HepG2 (cell line): ENCODE measurements around the gene BCL2L2. TPM values are rescaled to one million over a fixed set of nuclear protein-coding genes. Genes with fewer than 3 reads are reported as not detected.

Experiments
- CC2D1A ChIP-seq: sonication (generic); formaldehyde crosslinking; IDR thresholded peaks from 2 replicates; pipeline ENCODE4 v1.8.1; 2023; ENCODE audit warnings: mild to moderate bottlenecking, missing genetic modification reagents
- GATA4 ChIP-seq: sonication (generic); IDR thresholded peaks from 2 replicates; pipeline ENCODE4 v1.6.1; 2016; ENCODE audit warnings: antibody characterized with exemption, low read depth, borderline replicate concordance
- PATZ1 ChIP-seq: sonication (generic); formaldehyde crosslinking; IDR thresholded peaks from 2 replicates; pipeline ENCODE4 v1.4.0; 2020; ENCODE audit warnings: missing genetic modification reagents
- PHF8 ChIP-seq: sonication (generic); formaldehyde crosslinking; IDR thresholded peaks from 2 replicates; pipeline ENCODE4 v1.5.0; 2020; ENCODE audit warnings: missing genetic modification reagents
- PRPF4 ChIP-seq: fragments of 200-400 bp; formaldehyde crosslinking; IDR thresholded peaks from 2 replicates; pipeline ENCODE4 v1.6.1; 2016; ENCODE audit warnings: low read length, low read depth; ENCODE audit not compliant: poor library complexity, severe bottlenecking
- RBM39 ChIP-seq: fragments of 200-400 bp; formaldehyde crosslinking; IDR thresholded peaks from one replicate; pipeline ENCODE4 v1.6.1; 2018; ENCODE audit warnings: antibody characterized with exemption, mild to moderate bottlenecking, low read depth, low read length; ENCODE audit not compliant: poor library complexity, severe bottlenecking
- SRF ChIP-seq: IDR thresholded peaks from 2 replicates; pipeline ENCODE4 v1.6.1; 2011; ENCODE audit warnings: mild to moderate bottlenecking, low read depth, low read length, moderate library complexity
- TP53 ChIP-seq: sonication (generic); formaldehyde crosslinking; conservative IDR thresholded peaks from 2 replicates; pipeline ENCODE4 v1.4.0; 2020; ENCODE audit warnings: missing genetic modification reagents
- ZBED4 ChIP-seq: sonication (generic); formaldehyde crosslinking; IDR thresholded peaks from 2 replicates; pipeline ENCODE4 v1.4.0; 2020; ENCODE audit warnings: missing genetic modification reagents, borderline replicate concordance
- ZNF430 ChIP-seq: sonication (generic); formaldehyde crosslinking; IDR thresholded peaks from 2 replicates; pipeline ENCODE4 v1.9.0; 2021; ENCODE audit warnings: mild to moderate bottlenecking, missing genetic modification reagents
- polyA plus RNA-seq, 8 experiments: library from polyadenylated mRNA; depleted of rRNA in 3 of 8; stranded (reverse) in 7 of 8; unstranded in 1 of 8; fragments of >200 nt; fragmentation: Illumina TruSeq in 4 of 8; extraction: Trizol in 4 of 8; gene quantifications; 2 replicates each; pipeline versions ENCODE4 v1.2.1 to v1.2.3, GENCODE V29; 2011 to 2016; ENCODE audit warnings: low read depth in 4 of 8, missing spikeins in 1 of 8, mixed read lengths in 1 of 8; ENCODE audit not compliant: insufficient read depth in 1 of 8
- total RNA-seq, 5 experiments: library from RNA; depleted of rRNA; stranded (reverse); fragments of >200 nt; fragmentation: Illumina TruSeq; extraction: Trizol; gene quantifications; 2 replicates each; pipeline ENCODE4 v1.2.3, GENCODE V29; 2016; ENCODE audit warnings: low read depth in 1 of 5
- TF ChIP-seq, protein P1 (sequence below): sonication (generic); formaldehyde crosslinking; IDR thresholded peaks from 2 replicates; pipeline ENCODE4 v1.8.0; 2022; ENCODE audit warnings: mild to moderate bottlenecking, missing genetic modification reagents, borderline replicate concordance
- TF ChIP-seq, protein P2 (sequence below): IDR thresholded peaks from 2 replicates; pipeline ENCODE4 v1.6.1; 2016; ENCODE audit warnings: missing biosample characterization, missing genetic modification reagents, low read depth
- TF ChIP-seq, protein P3 (sequence below): IDR thresholded peaks from 2 replicates; pipeline ENCODE4 v1.6.1; 2016; ENCODE audit warnings: missing compliant biosample characterization, missing genetic modification reagents, borderline replicate concordance

The BCL2L2 gene
- total and polyA plus RNA-seq, 2 of the 13 experiments (the other 11 are each of a cell fraction or from before 2014, with no cell fraction given) = 28.1 to 49.8 TPM

DNA sequence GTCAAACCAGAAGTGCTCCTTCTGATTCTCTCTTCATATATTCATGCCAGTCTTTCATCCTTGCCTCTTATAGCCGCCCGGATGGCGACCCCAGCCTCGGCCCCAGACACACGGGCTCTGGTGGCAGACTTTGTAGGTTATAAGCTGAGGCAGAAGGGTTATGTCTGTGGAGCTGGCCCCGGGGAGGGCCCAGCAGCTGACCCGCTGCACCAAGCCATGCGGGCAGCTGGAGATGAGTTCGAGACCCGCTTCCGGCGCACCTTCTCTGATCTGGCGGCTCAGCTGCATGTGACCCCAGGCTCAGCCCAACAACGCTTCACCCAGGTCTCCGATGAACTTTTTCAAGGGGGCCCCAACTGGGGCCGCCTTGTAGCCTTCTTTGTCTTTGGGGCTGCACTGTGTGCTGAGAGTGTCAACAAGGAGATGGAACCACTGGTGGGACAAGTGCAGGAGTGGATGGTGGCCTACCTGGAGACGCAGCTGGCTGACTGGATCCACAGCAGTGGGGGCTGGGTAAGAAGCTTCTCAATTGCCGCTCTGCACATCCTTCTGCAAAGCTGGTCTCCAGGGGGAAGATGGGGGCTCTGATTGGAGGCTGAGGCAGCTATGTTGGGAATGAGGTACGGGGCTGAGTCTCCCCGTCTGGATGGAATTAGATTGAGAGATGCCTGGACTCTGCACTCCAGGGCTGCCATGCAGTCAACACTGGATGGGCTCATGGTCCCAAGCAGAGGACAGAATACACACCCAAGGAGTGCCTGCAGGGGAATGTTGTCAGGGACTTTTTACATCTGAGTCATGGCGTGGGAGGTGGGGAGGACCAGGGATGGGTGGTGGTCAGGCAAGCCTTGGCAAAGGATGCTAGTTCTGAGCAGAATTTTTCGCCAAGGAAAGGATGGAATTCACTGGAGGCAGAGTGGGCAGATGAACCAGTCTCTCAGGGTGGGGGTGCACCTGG is 1.3 kb downstream of the BCL2L2 start (continued):
- TF ChIP-seq SRF = no peak
- 0 out of 2 replicates have a peak, but pooled peaks have one; percentile 9 for TF ChIP-seq ZNF430 (CRISPR knock-in tag)
- TF ChIP-seq, protein P1, sequence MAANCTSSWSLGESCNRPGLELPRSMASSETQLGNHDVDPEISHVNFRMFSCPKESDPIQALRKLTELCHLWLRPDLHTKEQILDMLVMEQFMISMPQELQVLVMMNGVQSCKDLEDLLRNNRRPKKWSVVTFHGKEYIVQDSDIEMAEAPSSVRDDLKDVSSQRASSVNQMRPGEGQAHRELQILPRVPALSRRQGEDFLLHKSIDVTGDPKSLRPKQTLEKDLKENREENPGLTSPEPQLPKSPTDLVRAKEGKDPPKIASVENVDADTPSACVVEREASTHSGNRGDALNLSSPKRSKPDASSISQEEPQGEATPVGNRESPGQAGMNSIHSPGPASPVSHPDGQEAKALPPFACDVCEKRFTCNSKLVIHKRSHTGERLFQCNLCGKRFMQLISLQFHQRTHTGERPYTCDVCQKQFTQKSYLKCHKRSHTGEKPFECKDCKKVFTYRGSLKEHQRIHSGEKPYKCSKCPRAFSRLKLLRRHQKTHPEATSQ (CRISPR knock-in tag) = no peak
- 0 out of 2 replicates have a peak, but pooled peaks have one; percentile 19 for TF ChIP-seq PATZ1
- peak; percentile 61; the same call in 1 of the 2 replicates for TF ChIP-seq CC2D1A (CRISPR knock-in tag)
- TF ChIP-seq, protein P2, sequence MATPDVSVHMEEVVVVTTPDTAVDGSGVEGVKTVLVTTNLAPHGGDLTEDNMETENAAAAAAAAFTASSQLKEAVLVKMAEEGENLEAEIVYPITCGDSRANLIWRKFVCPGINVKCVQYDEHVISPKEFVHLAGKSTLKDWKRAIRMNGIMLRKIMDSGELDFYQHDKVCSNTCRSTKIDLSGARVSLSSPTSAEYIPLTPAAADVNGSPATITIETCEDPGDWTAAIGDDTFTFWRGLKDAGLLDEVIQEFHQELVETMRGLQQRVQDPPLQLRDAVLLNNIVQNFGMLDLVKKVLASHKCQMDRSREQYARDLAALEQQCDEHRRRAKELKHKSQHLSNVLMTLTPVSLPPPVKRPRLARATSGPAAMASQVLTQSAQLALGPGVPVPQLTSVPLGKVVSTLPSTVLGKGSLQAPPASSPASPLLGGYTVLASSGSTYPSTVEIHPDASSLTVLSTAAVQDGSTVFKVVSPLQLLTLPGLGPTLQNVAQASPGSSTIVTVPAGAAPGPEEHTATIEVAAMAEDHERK (CRISPR knock-in tag) = no peak
- TF ChIP-seq GATA4 = no peak
- TF ChIP-seq ZBED4 (CRISPR knock-in tag) = no peak
- TF ChIP-seq, protein P3, sequence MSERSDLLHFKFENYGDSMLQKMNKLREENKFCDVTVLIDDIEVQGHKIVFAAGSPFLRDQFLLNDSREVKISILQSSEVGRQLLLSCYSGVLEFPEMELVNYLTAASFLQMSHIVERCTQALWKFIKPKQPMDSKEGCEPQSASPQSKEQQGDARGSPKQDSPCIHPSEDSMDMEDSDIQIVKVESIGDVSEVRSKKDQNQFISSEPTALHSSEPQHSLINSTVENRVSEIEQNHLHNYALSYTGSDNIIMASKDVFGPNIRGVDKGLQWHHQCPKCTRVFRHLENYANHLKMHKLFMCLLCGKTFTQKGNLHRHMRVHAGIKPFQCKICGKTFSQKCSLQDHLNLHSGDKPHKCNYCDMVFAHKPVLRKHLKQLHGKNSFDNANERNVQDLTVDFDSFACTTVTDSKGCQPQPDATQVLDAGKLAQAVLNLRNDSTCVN (CRISPR knock-in tag) = no peak
- TF ChIP-seq RBM39 = peak; percentile 10
- TF ChIP-seq TP53 (CRISPR knock-in tag) = no peak
- no peak for TF ChIP-seq PHF8 (CRISPR knock-in tag)
- TF ChIP-seq PRPF4 = peak; percentile 11
